Breast epithelium (tissue), 3 donors: ENCODE measurements around the gene INPP4A.

Experiments
- POLR2A ChIP-seq: fragments of 450-650 bp; IDR thresholded peaks from one replicate; pipeline ENCODE4 v1.6.1; 2016; ENCODE audit warnings: antibody characterized with exemption, mild to moderate bottlenecking, moderate library complexity
- TF ChIP-seq, protein P1 (sequence below), 3 donors: fragments of 450-650 bp; IDR thresholded peaks; one replicate each; pipeline ENCODE4 v1.5.1; 2016 to 2017; ENCODE audit warnings: antibody characterized with exemption in 3 of 3, mild to moderate bottlenecking in 3 of 3, moderate library complexity in 3 of 3

GRCh38 chr2:98477036-98477435 is 32.4 kb downstream of the INPP4A start:
- TF ChIP-seq POLR2A: no peak
- TF ChIP-seq, protein P1, sequence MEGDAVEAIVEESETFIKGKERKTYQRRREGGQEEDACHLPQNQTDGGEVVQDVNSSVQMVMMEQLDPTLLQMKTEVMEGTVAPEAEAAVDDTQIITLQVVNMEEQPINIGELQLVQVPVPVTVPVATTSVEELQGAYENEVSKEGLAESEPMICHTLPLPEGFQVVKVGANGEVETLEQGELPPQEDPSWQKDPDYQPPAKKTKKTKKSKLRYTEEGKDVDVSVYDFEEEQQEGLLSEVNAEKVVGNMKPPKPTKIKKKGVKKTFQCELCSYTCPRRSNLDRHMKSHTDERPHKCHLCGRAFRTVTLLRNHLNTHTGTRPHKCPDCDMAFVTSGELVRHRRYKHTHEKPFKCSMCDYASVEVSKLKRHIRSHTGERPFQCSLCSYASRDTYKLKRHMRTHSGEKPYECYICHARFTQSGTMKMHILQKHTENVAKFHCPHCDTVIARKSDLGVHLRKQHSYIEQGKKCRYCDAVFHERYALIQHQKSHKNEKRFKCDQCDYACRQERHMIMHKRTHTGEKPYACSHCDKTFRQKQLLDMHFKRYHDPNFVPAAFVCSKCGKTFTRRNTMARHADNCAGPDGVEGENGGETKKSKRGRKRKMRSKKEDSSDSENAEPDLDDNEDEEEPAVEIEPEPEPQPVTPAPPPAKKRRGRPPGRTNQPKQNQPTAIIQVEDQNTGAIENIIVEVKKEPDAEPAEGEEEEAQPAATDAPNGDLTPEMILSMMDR (IDR thresholded peaks at IDR 0.05): no peak
